ENCODE results near the gene ABCG2. TPM values are rescaled to one million over a fixed set of nuclear protein-coding genes. Genes with fewer than 3 reads are reported as not detected.

The ABCG2 gene
- total RNA-seq, 1 experiment from 2014 or later: 0.44 TPM

DNA sequence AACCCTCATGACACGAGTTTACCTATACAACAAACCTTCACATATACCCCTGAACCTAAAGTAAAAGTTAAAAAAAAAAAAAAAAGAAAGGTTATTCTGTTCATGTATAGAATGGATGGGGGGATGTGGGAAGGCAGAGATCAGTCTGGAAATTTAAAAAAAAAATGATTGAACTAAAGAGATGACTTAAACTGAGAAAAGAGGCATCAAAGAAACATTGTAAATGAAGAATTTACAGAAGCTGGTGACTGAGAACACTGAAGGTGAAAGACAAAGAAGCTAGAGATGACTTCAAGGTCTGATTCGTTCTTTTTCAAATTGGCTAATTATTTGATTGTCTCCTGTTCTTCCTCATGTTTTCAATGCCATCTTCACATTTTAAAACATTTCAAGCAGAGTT is 12.8 kb upstream of the ABCG2 start:
- Histone ChIP-seq H3K27ac (ENCODE audit: low read depth, low read length) (no peak overlapping the region), H3K9me3 (ENCODE audit: control insufficient read depth in 1 of 2, insufficient read depth in 1 of 2, low read depth in 1 of 2, low read length in 2 of 2) (no peaks in the 10 kb centered on the region), H4K20me1 (ENCODE audit: insufficient read depth) (no peaks in the 10 kb centered on the region), H3K4me3 (replicated peaks in 1 of 2; ENCODE audit: low read depth in 1 of 2, low read length in 2 of 2) (no peak overlapping the region), H2AFZ (ENCODE audit: low read depth, low read length, poor library complexity, severe bottlenecking) (no peak overlapping the region), H3K36me3 (ENCODE audit: control insufficient read depth in 1 of 2, insufficient read depth in 2 of 2, low read length in 2 of 2) (no peaks in the 10 kb centered on the region), H3K4me2 (ENCODE audit: low read length) (no peak overlapping the region), H3K4me1 (ENCODE audit: control insufficient read depth in 1 of 2, insufficient read depth in 2 of 2, low read length in 2 of 2) (no peaks in the 10 kb centered on the region), H3K79me2 (ENCODE audit: insufficient read depth, low read length) (no peaks in the 10 kb centered on the region), H3K9me2 (ENCODE audit: insufficient read depth) (no peaks in the 10 kb centered on the region), H3K9ac (ENCODE audit: low read length) (no peak overlapping the region), H3K27me3 (ENCODE audit: insufficient read depth, low read length) (no peaks in the 10 kb centered on the region)
- no peak for DNase-seq (ENCODE audit: low read depth, low spot score)
- RAD21 ChIA-PET (ENCODE audit: low non-redundant PET in 1 of 2, low total read pairs in 2 of 2, uncharacterized antibody in 2 of 2, unreplicated experiment in 2 of 2): no interaction called here
- POLR2A ChIA-PET: no interaction called here
- ATAC-seq: no peak
- intact Hi-C loops (cut with micrococcal nuclease): no loop called here
- CTCF ChIA-PET: no interaction called here
- TF ChIP-seq FOSL1 (IDR thresholded peaks at IDR 0.05; ENCODE audit: low read depth) (no peak), ELF1 (IDR thresholded peaks at IDR 0.05; ENCODE audit: borderline replicate concordance, low read depth) (no peak), RAD21 (IDR thresholded peaks at IDR 0.05; ENCODE audit: low read depth) (no peak), SP1 (IDR thresholded peaks at IDR 0.05; ENCODE audit: low read depth) (no peak), POLR2A (IDR thresholded peaks at IDR 0.05; ENCODE audit: borderline replicate concordance, extremely low read depth, insufficient read depth, insufficient read length) (no peak), TCF7L2 (IDR thresholded peaks at IDR 0.05; ENCODE audit: borderline replicate concordance, extremely low read depth, insufficient read depth, insufficient read length) (no peak)
- BruUV-seq (replicated peaks): no TSS peak

- ATAC-seq (no peak), DNase-seq (ENCODE audit: low read depth, low spot score) (no peak)
- Histone ChIP-seq H3K79me2 (ENCODE audit: insufficient read depth, low read length) (no peaks in the 10 kb centered on the region), H4K20me1 (ENCODE audit: insufficient read depth) (no peaks in the 10 kb centered on the region), H3K9ac (ENCODE audit: low read length) (no peak overlapping the region), H3K36me3 (ENCODE audit: control insufficient read depth in 1 of 2, insufficient read depth in 2 of 2, low read length in 2 of 2) (no peaks in the 10 kb centered on the region), H3K9me3 (ENCODE audit: control insufficient read depth in 1 of 2, insufficient read depth in 1 of 2, low read depth in 1 of 2, low read length in 2 of 2) (no peaks in the 10 kb centered on the region), H3K27me3 (ENCODE audit: insufficient read depth, low read length) (no peaks in the 10 kb centered on the region), H3K4me2 (ENCODE audit: low read length) (no peak overlapping the region), H3K27ac (ENCODE audit: low read depth, low read length) (no peak overlapping the region), H3K9me2 (ENCODE audit: insufficient read depth) (no peaks in the 10 kb centered on the region), H2AFZ (ENCODE audit: low read depth, low read length, poor library complexity, severe bottlenecking) (no peak overlapping the region), H3K4me3 (replicated peaks in 1 of 2; ENCODE audit: low read depth in 1 of 2, low read length in 2 of 2) (no peak overlapping the region), H3K4me1 (ENCODE audit: control insufficient read depth in 1 of 2, insufficient read depth in 2 of 2, low read length in 2 of 2) (no peaks in the 10 kb centered on the region)
- TF ChIP-seq, protein P1, sequence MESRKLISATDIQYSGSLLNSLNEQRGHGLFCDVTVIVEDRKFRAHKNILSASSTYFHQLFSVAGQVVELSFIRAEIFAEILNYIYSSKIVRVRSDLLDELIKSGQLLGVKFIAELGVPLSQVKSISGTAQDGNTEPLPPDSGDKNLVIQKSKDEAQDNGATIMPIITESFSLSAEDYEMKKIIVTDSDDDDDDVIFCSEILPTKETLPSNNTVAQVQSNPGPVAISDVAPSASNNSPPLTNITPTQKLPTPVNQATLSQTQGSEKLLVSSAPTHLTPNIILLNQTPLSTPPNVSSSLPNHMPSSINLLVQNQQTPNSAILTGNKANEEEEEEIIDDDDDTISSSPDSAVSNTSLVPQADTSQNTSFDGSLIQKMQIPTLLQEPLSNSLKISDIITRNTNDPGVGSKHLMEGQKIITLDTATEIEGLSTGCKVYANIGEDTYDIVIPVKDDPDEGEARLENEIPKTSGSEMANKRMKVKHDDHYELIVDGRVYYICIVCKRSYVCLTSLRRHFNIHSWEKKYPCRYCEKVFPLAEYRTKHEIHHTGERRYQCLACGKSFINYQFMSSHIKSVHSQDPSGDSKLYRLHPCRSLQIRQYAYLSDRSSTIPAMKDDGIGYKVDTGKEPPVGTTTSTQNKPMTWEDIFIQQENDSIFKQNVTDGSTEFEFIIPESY (IDR thresholded peaks at IDR 0.05; ENCODE audit: extremely low read depth, insufficient replicate concordance, low read length): no peak
- TF ChIP-seq, protein P2, sequence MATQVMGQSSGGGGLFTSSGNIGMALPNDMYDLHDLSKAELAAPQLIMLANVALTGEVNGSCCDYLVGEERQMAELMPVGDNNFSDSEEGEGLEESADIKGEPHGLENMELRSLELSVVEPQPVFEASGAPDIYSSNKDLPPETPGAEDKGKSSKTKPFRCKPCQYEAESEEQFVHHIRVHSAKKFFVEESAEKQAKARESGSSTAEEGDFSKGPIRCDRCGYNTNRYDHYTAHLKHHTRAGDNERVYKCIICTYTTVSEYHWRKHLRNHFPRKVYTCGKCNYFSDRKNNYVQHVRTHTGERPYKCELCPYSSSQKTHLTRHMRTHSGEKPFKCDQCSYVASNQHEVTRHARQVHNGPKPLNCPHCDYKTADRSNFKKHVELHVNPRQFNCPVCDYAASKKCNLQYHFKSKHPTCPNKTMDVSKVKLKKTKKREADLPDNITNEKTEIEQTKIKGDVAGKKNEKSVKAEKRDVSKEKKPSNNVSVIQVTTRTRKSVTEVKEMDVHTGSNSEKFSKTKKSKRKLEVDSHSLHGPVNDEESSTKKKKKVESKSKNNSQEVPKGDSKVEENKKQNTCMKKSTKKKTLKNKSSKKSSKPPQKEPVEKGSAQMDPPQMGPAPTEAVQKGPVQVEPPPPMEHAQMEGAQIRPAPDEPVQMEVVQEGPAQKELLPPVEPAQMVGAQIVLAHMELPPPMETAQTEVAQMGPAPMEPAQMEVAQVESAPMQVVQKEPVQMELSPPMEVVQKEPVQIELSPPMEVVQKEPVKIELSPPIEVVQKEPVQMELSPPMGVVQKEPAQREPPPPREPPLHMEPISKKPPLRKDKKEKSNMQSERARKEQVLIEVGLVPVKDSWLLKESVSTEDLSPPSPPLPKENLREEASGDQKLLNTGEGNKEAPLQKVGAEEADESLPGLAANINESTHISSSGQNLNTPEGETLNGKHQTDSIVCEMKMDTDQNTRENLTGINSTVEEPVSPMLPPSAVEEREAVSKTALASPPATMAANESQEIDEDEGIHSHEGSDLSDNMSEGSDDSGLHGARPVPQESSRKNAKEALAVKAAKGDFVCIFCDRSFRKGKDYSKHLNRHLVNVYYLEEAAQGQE (IDR thresholded peaks at IDR 0.05; ENCODE audit: low read depth): no peak
- TF ChIP-seq CEBPB (IDR thresholded peaks at IDR 0.05; ENCODE audit: low read depth) (no peak), ZNF274 (IDR thresholded peaks at IDR 0.05; ENCODE audit: low read depth, low read length) (no peak)
- TF ChIP-seq, protein P3, sequence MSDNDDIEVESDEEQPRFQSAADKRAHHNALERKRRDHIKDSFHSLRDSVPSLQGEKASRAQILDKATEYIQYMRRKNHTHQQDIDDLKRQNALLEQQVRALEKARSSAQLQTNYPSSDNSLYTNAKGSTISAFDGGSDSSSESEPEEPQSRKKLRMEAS (IDR thresholded peaks at IDR 0.05): no peak
- ChIA-PET CTCF (no interaction called here), POLR2A (no interaction called here), RAD21 (ENCODE audit: low non-redundant PET in 1 of 2, low total read pairs in 2 of 2, uncharacterized antibody in 2 of 2, unreplicated experiment in 2 of 2) (no interaction called here)
- no TSS peak for BruUV-seq (replicated peaks)
- intact Hi-C loops (cut with micrococcal nuclease): no loop called here
Measured at GRCh38 chr4:88169298-88169697, 10.9 kb upstream of the ABCG2 start.
